ENCODE results near the gene FAM186B. TPM values are rescaled to one million over a fixed set of nuclear protein-coding genes. Genes with fewer than 3 reads are reported as not detected.

FAM186B gene
- total and polyA plus RNA-seq, 12 donors = 0.04 to 1.5 (median 0.66) TPM

DNA sequence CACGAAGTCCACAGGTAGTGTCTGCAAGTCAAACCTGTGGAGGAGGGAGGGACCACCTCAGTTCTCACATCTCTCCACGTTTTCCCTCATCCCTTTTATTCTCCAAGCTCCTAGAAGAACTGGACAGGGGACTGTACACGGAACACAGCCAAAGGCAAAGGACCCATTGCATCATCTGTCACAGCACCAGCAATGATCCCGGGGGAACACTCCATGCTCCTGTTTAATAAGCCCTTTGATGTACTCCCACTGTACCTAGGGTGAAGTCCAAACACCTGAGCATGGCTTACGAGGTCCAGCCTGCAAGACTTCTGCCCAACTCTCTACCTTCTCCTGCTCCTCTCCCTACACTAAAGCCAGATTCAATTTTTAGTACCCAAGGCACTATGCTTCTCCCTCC lies 44.5 kb upstream of the FAM186B start:
- Histone ChIP-seq H3K36me3 (peaks cover 0 to 100% (median 60%) of the 10 kb centered on the region in 9 donors), H3K9me3 (no peaks in the 10 kb centered on the region), H3K4me1 (peaks cover 17 to 74% (median 48%) of the 10 kb centered on the region in 9 donors), H3K27me3 (no peaks in the 10 kb centered on the region), H3K27ac (peak overlapping the region in 4 of 10 donors; percentile 15 to 90 (median 50)), H3K4me3 (no peak overlapping the region)
- WGBS, 2 donors = 83 to 86% methylated on average over 5 of the region's 5 CpGs
- ATAC-seq (no peak), DNase-seq (no peak)
- intact Hi-C loops (cut with DNase I) = loop anchor here in 2 of 10 donors (10.0 kb wide), 2 partner anchors 175 to 185 kb away; partner anchors contain the start of gene NCKAP5L (in 1 of the 2)
- no peak for TF ChIP-seq CTCF (IDR thresholded peaks at IDR 0.05)

GRCh38 chr12:49649445-49649844 lies 44.0 kb upstream of the FAM186B start:
- Histone ChIP-seq H3K4me3 (no peak overlapping the region), H3K9me3 (no peaks in the 10 kb centered on the region), H3K27ac (peak overlapping the region in 6 of 10 donors; percentile 10 to 90 (median 78)), H3K4me1 (peaks cover 19 to 74% (median 48%) of the 10 kb centered on the region in 9 donors), H3K36me3 (peaks cover 0 to 100% (median 58%) of the 10 kb centered on the region in 9 donors), H3K27me3 (no peaks in the 10 kb centered on the region)
- no peak for DNase-seq
- ATAC-seq = no peak
- intact Hi-C loops (cut with DNase I) = loop anchor here in 2 of 10 donors (10.0 kb wide), 2 partner anchors 175 to 185 kb away; partner anchors contain the start of gene NCKAP5L (in 1 of the 2)
- 94 to 96% methylated on average over 11 of the region's 11 CpGs for WGBS, 2 donors
- TF ChIP-seq CTCF (IDR thresholded peaks at IDR 0.05) = no peak

GRCh38 chr12:49648712-49649003 lies 43.2 kb upstream of the FAM186B start:
- Histone ChIP-seq H3K27ac (peak overlapping the region in 9 of 10 donors; percentile 15 to 90 (median 78)), H3K4me3 (no peak overlapping the region), H3K4me1 (peaks cover 19 to 74% (median 50%) of the 10 kb centered on the region in 9 donors), H3K27me3 (no peaks in the 10 kb centered on the region), H3K9me3 (no peaks in the 10 kb centered on the region), H3K36me3 (peaks cover 0 to 100% (median 58%) of the 10 kb centered on the region in 9 donors)
- intact Hi-C loops (cut with DNase I) = loop anchor here in 2 of 10 donors (10.0 kb wide), 2 partner anchors 176 to 186 kb away; partner anchors contain the start of gene NCKAP5L (in 1 of the 2)
- TF ChIP-seq CTCF (IDR thresholded peaks at IDR 0.05) = no peak
- DNase-seq (no peak), ATAC-seq (no peak)
- WGBS, 2 donors = 65 to 78% methylated on average over 3 of the region's 3 CpGs

GRCh38 chr12:49647827-49648711 lies 42.6 kb upstream of the FAM186B start:
- H3K27me3 ChIP-seq = no peaks in the 10 kb centered on the region
- 63 to 68% methylated on average over 15 of the region's 15 CpGs for WGBS, 2 donors
- no peak for TF ChIP-seq CTCF (IDR thresholded peaks at IDR 0.05)
- DNase-seq (no peak), ATAC-seq (no peak)
- intact Hi-C loops (cut with DNase I) = loop anchor here in 2 of 10 donors (10.0 kb wide), 2 partner anchors 177 to 187 kb away; partner anchors contain the start of gene NCKAP5L (in 1 of the 2)
- H3K27ac ChIP-seq = peak overlapping the region; percentile 62 to 90 (median 77)
- no peaks in the 10 kb centered on the region for H3K9me3 ChIP-seq
- H3K4me3 ChIP-seq = peak overlapping the region in 1 of 10 donors; percentile 3
- H3K36me3 ChIP-seq = peaks cover 0 to 100% (median 58%) of the 10 kb centered on the region in 9 donors
- peaks cover 19 to 71% (median 50%) of the 10 kb centered on the region in 9 donors for H3K4me1 ChIP-seq

Data from heart right ventricle (tissue), 16 donors.